ENCODE measurements around the gene CLRN3. TPM values are rescaled to one million over a fixed set of nuclear protein-coding genes. Genes with fewer than 3 reads are reported as not detected.

The CLRN3 gene
- total and polyA plus RNA-seq, 7 donors = 0.03 TPM; not detected in 6

DNA sequence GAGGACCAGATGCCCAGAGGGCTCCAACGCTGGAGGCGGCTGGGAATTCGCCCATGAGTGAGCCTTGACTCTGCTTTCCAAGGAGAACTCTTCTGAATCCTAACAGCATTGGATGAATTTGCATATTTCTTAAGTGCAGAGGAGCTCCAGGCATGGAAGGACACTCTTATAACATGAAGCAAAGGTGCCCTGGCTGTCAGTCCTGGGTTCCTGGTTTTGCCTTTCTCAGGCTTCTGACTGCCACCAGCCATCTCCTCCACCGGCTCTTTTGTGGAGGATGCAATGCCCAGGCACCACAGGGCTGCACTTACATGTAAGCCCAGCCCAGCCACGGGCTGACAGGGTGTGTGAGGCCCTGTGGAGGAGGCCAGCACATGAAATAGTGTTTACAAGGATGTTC lies 8.2 kb downstream of the CLRN3 start:
- intact Hi-C loops (cut with DNase I) = no loop called here
- no peak for DNase-seq
- no peak overlapping the region for H3K27ac ChIP-seq
- TF ChIP-seq, protein P1, sequence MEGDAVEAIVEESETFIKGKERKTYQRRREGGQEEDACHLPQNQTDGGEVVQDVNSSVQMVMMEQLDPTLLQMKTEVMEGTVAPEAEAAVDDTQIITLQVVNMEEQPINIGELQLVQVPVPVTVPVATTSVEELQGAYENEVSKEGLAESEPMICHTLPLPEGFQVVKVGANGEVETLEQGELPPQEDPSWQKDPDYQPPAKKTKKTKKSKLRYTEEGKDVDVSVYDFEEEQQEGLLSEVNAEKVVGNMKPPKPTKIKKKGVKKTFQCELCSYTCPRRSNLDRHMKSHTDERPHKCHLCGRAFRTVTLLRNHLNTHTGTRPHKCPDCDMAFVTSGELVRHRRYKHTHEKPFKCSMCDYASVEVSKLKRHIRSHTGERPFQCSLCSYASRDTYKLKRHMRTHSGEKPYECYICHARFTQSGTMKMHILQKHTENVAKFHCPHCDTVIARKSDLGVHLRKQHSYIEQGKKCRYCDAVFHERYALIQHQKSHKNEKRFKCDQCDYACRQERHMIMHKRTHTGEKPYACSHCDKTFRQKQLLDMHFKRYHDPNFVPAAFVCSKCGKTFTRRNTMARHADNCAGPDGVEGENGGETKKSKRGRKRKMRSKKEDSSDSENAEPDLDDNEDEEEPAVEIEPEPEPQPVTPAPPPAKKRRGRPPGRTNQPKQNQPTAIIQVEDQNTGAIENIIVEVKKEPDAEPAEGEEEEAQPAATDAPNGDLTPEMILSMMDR (IDR thresholded peaks at IDR 0.05) = no peak
- no peaks in the 10 kb centered on the region for H3K9me3 ChIP-seq
- ATAC-seq = no peak
- no peaks in the 10 kb centered on the region for H3K4me1 ChIP-seq
- no peak overlapping the region for H3K4me3 ChIP-seq
- H3K36me3 ChIP-seq (ENCODE audit: insufficient read depth in 1 of 2, low read depth in 1 of 2) = no peaks in the 10 kb centered on the region
- peaks cover 0 to 8% (median 5%) of the 10 kb centered on the region in 3 donors for H3K27me3 ChIP-seq (ENCODE audit: insufficient read depth in 3 of 3, low read length in 2 of 3)
- 78 to 81% (median 78%) methylated on average over 5 of the region's 5 CpGs for WGBS, 3 donors

DNA sequence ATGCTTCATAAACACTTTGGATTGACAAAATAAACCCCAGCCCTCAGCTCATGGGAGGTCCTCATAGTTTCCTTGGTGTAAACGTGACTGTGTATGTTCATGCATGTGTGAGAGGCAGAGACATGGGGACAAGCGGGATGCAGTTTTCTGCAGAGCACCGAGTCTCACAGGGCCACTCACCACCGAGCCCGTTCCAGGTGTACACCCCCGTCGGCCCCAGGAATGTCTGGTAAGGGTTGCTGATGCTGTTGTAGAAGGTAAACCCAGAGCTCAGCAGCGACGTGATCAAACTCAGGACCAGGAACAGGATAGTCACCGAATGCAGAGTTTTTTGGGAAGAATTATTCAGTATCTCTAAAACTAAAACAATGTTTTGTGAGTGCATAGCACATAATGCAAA lies 9.2 kb downstream of the CLRN3 start:
- ATAC-seq = no peak
- Histone ChIP-seq H3K4me1 (no peaks in the 10 kb centered on the region), H3K27ac (no peak overlapping the region), H3K36me3 (ENCODE audit: insufficient read depth in 1 of 2, low read depth in 1 of 2) (no peaks in the 10 kb centered on the region), H3K27me3 (ENCODE audit: insufficient read depth in 3 of 3, low read length in 2 of 3) (peaks cover 0 to 8% (median 4%) of the 10 kb centered on the region in 3 donors), H3K4me3 (no peak overlapping the region), H3K9me3 (no peaks in the 10 kb centered on the region)
- intact Hi-C loops (cut with DNase I) = no loop called here
- WGBS, 3 donors = 90 to 91% (median 90%) methylated on average over 10 of the region's 10 CpGs
- DNase-seq = no peak
- TF ChIP-seq, protein P1 (IDR thresholded peaks at IDR 0.05) = no peak

DNA sequence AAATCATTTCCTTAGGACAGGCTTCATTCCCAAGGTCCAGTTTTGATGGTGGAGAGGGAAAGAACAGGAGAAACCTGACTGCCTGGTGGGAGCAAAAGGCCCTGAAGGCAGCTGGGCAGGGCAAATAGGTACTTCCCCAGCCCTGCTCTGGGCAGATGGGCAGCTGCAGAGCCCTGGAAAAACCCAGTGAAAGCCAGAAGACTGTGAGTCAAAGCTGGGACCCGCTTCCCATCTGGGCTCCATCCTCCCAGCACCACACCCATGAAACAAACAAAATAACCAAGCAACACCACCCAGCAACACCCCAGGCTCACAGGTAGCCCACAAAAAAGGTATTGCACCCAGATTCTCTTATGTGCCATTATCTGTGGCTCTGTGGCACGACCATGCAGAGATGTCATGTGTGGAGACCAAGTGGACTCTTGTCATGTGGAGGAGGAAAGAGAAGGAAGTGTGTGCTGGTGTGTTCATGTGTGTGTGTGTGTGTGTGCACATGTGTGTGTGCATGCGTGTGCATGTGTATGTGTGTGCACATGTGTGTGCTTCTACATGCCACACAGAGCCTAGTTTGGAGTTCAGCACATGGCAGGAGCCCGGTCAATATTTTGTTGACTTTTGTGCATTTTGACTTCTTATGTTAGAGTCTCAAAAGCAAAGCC lies 9.8 kb downstream of the CLRN3 start:
- ATAC-seq (no peak), DNase-seq (no peak)
- Histone ChIP-seq H3K4me3 (no peak overlapping the region), H3K27ac (no peak overlapping the region), H3K27me3 (ENCODE audit: insufficient read depth in 3 of 3, low read length in 2 of 3) (peaks cover 0 to 6% (median 1%) of the 10 kb centered on the region in 3 donors), H3K4me1 (no peaks in the 10 kb centered on the region), H3K9me3 (no peaks in the 10 kb centered on the region), H3K36me3 (ENCODE audit: insufficient read depth in 1 of 2, low read depth in 1 of 2) (no peaks in the 10 kb centered on the region)
- TF ChIP-seq, protein P1 (IDR thresholded peaks at IDR 0.05) = no peak
- intact Hi-C loops (cut with DNase I) = no loop called here
- WGBS, 3 donors = 78 to 82% (median 80%) methylated on average over 4 of the region's 4 CpGs

DNA sequence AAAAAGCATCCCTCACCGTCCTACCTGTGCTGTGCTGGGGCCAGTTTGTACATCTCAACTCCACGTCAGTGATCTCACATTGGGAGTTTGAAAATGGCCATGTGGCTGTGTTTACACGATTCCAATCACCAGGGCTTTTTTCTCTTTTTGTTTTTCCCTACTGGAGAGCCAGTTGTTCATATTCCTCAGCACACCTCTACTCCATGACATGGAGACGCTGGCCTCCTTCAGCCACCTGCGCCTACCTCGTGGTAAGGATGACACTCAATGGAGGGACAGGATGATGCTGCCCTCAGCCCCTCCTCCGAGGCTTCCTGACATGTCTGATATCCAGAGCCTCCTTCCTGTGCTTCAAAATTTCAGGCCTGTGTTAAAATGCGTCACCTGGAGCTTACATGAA lies 10.3 kb downstream of the CLRN3 start:
- H3K4me3 ChIP-seq = no peak overlapping the region
- intact Hi-C loops (cut with DNase I) = no loop called here
- H3K9me3 ChIP-seq = no peaks in the 10 kb centered on the region
- peaks cover 0 to 4% (median 0%) of the 10 kb centered on the region in 3 donors for H3K27me3 ChIP-seq (ENCODE audit: insufficient read depth in 3 of 3, low read length in 2 of 3)
- TF ChIP-seq, protein P1 (IDR thresholded peaks at IDR 0.05) = no peak
- DNase-seq = no peak
- whole genome bisulfite sequencing, 3 donors = 80 to 93% (median 88%) methylated on average over 8 of the region's 8 CpGs
- no peaks in the 10 kb centered on the region for H3K4me1 ChIP-seq
- no peaks in the 10 kb centered on the region for H3K36me3 ChIP-seq (ENCODE audit: insufficient read depth in 1 of 2, low read depth in 1 of 2)
- H3K27ac ChIP-seq = no peak overlapping the region
- no peak for ATAC-seq

DNA sequence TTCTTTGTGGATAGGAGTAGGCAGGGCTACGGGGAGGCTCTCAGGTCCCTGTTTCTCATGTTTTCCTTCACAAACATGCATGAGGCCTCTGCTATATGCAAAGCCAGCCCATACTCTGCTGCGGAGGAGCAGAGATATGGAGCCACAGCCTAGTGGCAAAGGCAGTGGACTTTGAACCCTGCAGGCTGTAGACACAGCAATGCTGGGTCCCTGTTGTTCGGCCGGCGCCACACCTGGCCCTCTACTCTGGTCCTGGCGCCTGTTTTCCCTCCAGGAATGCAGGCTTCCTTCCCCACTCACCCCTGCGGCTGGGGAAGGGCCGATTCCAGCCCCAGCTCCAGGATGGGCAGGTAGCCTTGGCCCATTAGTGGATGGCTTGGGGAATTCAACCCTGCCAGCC lies 11.5 kb downstream of the CLRN3 start:
- no peak for ATAC-seq

More for the DNA sequence above, 11.5 kb downstream of the CLRN3 start:
- WGBS, 3 donors = 92 to 95% (median 94%) methylated on average over 8 of the region's 8 CpGs
- Histone ChIP-seq H3K4me1 (no peaks in the 10 kb centered on the region), H3K27ac (peak overlapping the region; percentile 2), H3K27me3 (ENCODE audit: insufficient read depth in 3 of 3, low read length in 2 of 3) (peaks cover 0 to 4% (median 0%) of the 10 kb centered on the region in 3 donors), H3K36me3 (ENCODE audit: insufficient read depth in 1 of 2, low read depth in 1 of 2) (no peaks in the 10 kb centered on the region), H3K4me3 (no peak overlapping the region), H3K9me3 (no peaks in the 10 kb centered on the region)
- DNase-seq = no peak
- intact Hi-C loops (cut with DNase I) = no loop called here
- TF ChIP-seq, protein P1 (IDR thresholded peaks at IDR 0.05) = no peak
